Upper lobe of left lung (tissue), 6 donors: ENCODE data around the gene APBA1. TPM values are rescaled to one million over a fixed set of nuclear protein-coding genes. Genes with fewer than 3 reads are reported as not detected.

Source experiments
- ATAC-seq, 2 donors: fragments of 200-7000 bp; cut with Tn5 transposase; one replicate each; pipeline ENCODE4 v1.9.1; 2022; ENCODE audit warnings: mild to moderate bottlenecking in 2 of 2, moderate library complexity in 2 of 2; ENCODE audit not compliant: low FRiP score in 2 of 2
- DNase-seq, 2 donors: peaks; one replicate each; pipeline ENCODE4 v3.0.0-alpha.2; 2019 to 2020
- H3K27ac ChIP-seq, 4 donors: fragments of 200-600 bp; sonication (generic); one replicate each; pipeline ENCODE4 v1.5.1; 2016 to 2019
- H3K27me3 ChIP-seq, 4 donors: fragments of 200-600 bp; sonication (generic); one replicate each; pipeline ENCODE4 v1.5.1; 2017 to 2019
- H3K36me3 ChIP-seq, 4 donors: fragments of 200-600 bp; sonication (generic); one replicate each; pipeline ENCODE4 v1.5.1; 2016 to 2019
- H3K4me1 ChIP-seq, 4 donors: fragments of 200-600 bp; sonication (generic); one replicate each; pipeline ENCODE4 v1.5.1; 2018 to 2019
- H3K4me3 ChIP-seq, 4 donors: fragments of 200-600 bp; sonication (generic); one replicate each; pipeline ENCODE4 v1.5.1; 2017 to 2019; ENCODE audit warnings: mild to moderate bottlenecking in 2 of 4, moderate library complexity in 1 of 4
- H3K9me3 ChIP-seq, 4 donors: fragments of 200-600 bp; sonication (generic); one replicate each; pipeline ENCODE4 v1.5.1; 2018 to 2019
- CTCF ChIP-seq, 6 experiments: fragments of 450-650 bp in 4 of 6; fragments of 200-600 bp in 2 of 6; sonication (generic) in 2 of 6; IDR thresholded peaks; one replicate each; pipeline ENCODE4 v1.5.1; 2016 to 2019; ENCODE audit warnings: antibody characterized with exemption in 6 of 6
- EP300 ChIP-seq, 4 donors: sonication (generic); formaldehyde crosslinking; IDR thresholded peaks; one replicate each; pipeline ENCODE4 v1.5.1; 2017; ENCODE audit warnings: antibody characterized with exemption in 4 of 4, control low read depth in 2 of 4
- POLR2A ChIP-seq, 4 donors: fragments of 450-650 bp; IDR thresholded peaks; one replicate each; pipeline ENCODE4 v1.5.1; 2016 to 2017; ENCODE audit warnings: antibody characterized with exemption in 4 of 4, mild to moderate bottlenecking in 2 of 4
- POLR2AphosphoS5 ChIP-seq, 2 donors: sonication (generic); formaldehyde crosslinking; IDR thresholded peaks; one replicate each; pipeline ENCODE4 v1.5.1; 2017; ENCODE audit warnings: antibody characterized with exemption in 2 of 2
- WGBS, 2 donors: methylation state at CpG; one replicate each; pipeline ENCODE4 v1.1.5; 2017 to 2018; 5-methylcytosine and 5-hydroxymethylcytosine counted together
- total RNA-seq, 6 donors: library from RNA; depleted of rRNA in 4 of 6; stranded (reverse); fragments of >200 nt in 4 of 6; gene quantifications; one replicate each; pipeline versions ENCODE4 v1.1.0 to v1.2.1, GENCODE V29; 2016 to 2021
- donor health status: DM: no; HTN: no; CAD: no; lungs with moderate emphysema.
- donor health status: DM: no; HTN: yes; CAD: no; lungs with severe emphysema.

The APBA1 gene
- total RNA-seq, 6 donors from 2014 or later = 2.1 to 5.4 (median 4.0) TPM

GRCh38 chr9:69580582-69581214, 91.5 kb downstream of the APBA1 start:
- Histone ChIP-seq H3K36me3 (no peaks in the 10 kb centered on the region), H3K27me3 (no peaks in the 10 kb centered on the region), H3K9me3 (no peaks in the 10 kb centered on the region), H3K4me3 (no peak overlapping the region), H3K27ac (no peak overlapping the region), H3K4me1 (peaks cover 0 to 7% (median 2%) of the 10 kb centered on the region in 4 donors)
- ATAC-seq (no peak), DNase-seq (no peak)
- WGBS, 2 donors = 67 to 72% methylated on average over 5 of the region's 5 CpGs
- TF ChIP-seq EP300 (IDR thresholded peaks at IDR 0.05) (no peak), POLR2AphosphoS5 (IDR thresholded peaks at IDR 0.05) (no peak), CTCF (IDR thresholded peaks at IDR 0.05) (no peak), POLR2A (IDR thresholded peaks at IDR 0.05) (no peak)

GRCh38 chr9:69579760-69580581, 92.2 kb downstream of the APBA1 start:
- H3K9me3 ChIP-seq = no peaks in the 10 kb centered on the region
- ATAC-seq (no peak), DNase-seq (no peak)
- 63 to 74% methylated on average over 5 of the region's 5 CpGs for WGBS, 2 donors
- no peak overlapping the region for H3K4me3 ChIP-seq
- TF ChIP-seq EP300 (IDR thresholded peaks at IDR 0.05) = no peak
- no peak for TF ChIP-seq CTCF (IDR thresholded peaks at IDR 0.05)
- no peak for TF ChIP-seq POLR2AphosphoS5 (IDR thresholded peaks at IDR 0.05)
- no peak for TF ChIP-seq POLR2A (IDR thresholded peaks at IDR 0.05)
- no peaks in the 10 kb centered on the region for H3K36me3 ChIP-seq
- H3K27me3 ChIP-seq = no peaks in the 10 kb centered on the region
- H3K4me1 ChIP-seq = peaks cover 0 to 7% (median 2%) of the 10 kb centered on the region in 4 donors
- no peak overlapping the region for H3K27ac ChIP-seq

- no peak for ATAC-seq
- Histone ChIP-seq H3K9me3 (no peaks in the 10 kb centered on the region), H3K27me3 (no peaks in the 10 kb centered on the region), H3K4me3 (no peak overlapping the region), H3K36me3 (no peaks in the 10 kb centered on the region), H3K27ac (no peak overlapping the region), H3K4me1 (peaks cover 0 to 7% (median 2%) of the 10 kb centered on the region in 4 donors)
- WGBS, 2 donors = 72 to 82% methylated on average over 6 of the region's 6 CpGs
- DNase-seq = no peak
- TF ChIP-seq EP300 (IDR thresholded peaks at IDR 0.05) (no peak), POLR2A (IDR thresholded peaks at IDR 0.05) (no peak)
Observed at GRCh38 chr9:69579032-69579758, 93.0 kb downstream of the APBA1 start.

- H3K9me3 ChIP-seq = no peaks in the 10 kb centered on the region
- TF ChIP-seq POLR2AphosphoS5 (IDR thresholded peaks at IDR 0.05) = no peak
- no peak for TF ChIP-seq POLR2A (IDR thresholded peaks at IDR 0.05)
- no peaks in the 10 kb centered on the region for H3K36me3 ChIP-seq
- H3K4me3 ChIP-seq = no peak overlapping the region
- WGBS, 2 donors = 77 to 82% methylated on average over 3 of the region's 3 CpGs
- no peaks in the 10 kb centered on the region for H3K27me3 ChIP-seq
- no peak for ATAC-seq
- no peak overlapping the region for H3K27ac ChIP-seq
- peaks cover 0 to 6% (median 2%) of the 10 kb centered on the region in 4 donors for H3K4me1 ChIP-seq
- DNase-seq = no peak
Observed at GRCh38 chr9:69578026-69578425, 94.1 kb downstream of the APBA1 start.

- Histone ChIP-seq H3K4me3 (no peak overlapping the region), H3K27me3 (no peaks in the 10 kb centered on the region), H3K36me3 (no peaks in the 10 kb centered on the region), H3K27ac (no peak overlapping the region), H3K9me3 (no peaks in the 10 kb centered on the region), H3K4me1 (no peaks in the 10 kb centered on the region)
- DNase-seq (no peak), ATAC-seq (no peak)
- WGBS, 2 donors = 100% methylated on average over 1 of the region's 1 CpG
- no peak for TF ChIP-seq POLR2A (IDR thresholded peaks at IDR 0.05)
Observed at GRCh38 chr9:69577123-69577522, 95.0 kb downstream of the APBA1 start.

- Histone ChIP-seq H3K27ac (no peak overlapping the region), H3K9me3 (no peaks in the 10 kb centered on the region), H3K27me3 (no peaks in the 10 kb centered on the region), H3K4me3 (no peak overlapping the region), H3K36me3 (no peaks in the 10 kb centered on the region), H3K4me1 (no peaks in the 10 kb centered on the region)
- WGBS, 2 donors = 79 to 87% methylated on average over 4 of the region's 4 CpGs
- DNase-seq (no peak), ATAC-seq (no peak)
- TF ChIP-seq POLR2AphosphoS5 (IDR thresholded peaks at IDR 0.05) (no peak), POLR2A (IDR thresholded peaks at IDR 0.05) (no peak), EP300 (IDR thresholded peaks at IDR 0.05) (no peak), CTCF (IDR thresholded peaks at IDR 0.05) (no peak)
Observed at GRCh38 chr9:69574057-69574456, 98.1 kb downstream of the APBA1 start.
